Activated naive CD4-positive, alpha-beta T cell treated with anti-CD3 and anti-CD28 coated beads, Interleukin-2, amount 10 ng/mL, durations not matched to agents 7 days and 5 days (primary cell): ENCODE results near the gene SMARCA4.
"Not testable (repeated sequence)": the region's sequence is repeated elsewhere in the genome, so short reads cannot be mapped to it uniquely, and the experiment has no call there.

Experiments used
- CTCF ChIA-PET: fragments of 350-600 bp; sonication (Branson Sonifier 250); formaldehyde crosslinking; loops from one replicate; lab custom pipeline; 2021; ENCODE audit warnings: antibody characterized with exemption; lab: Charles Lee
- DNase-seq: peaks from one replicate; pipeline ENCODE4 v3.0.0-alpha.2; 2020
- H3K27ac Mint-ChIP-seq: one replicate; pipeline ENCODE4 v1.8.0; 2021; ENCODE audit warnings: mild to moderate bottlenecking, moderate library complexity, mixed read lengths
- H3K27me3 Mint-ChIP-seq: one replicate; pipeline ENCODE4 v1.8.0; 2021; ENCODE audit warnings: mild to moderate bottlenecking, mixed read lengths
- H3K36me3 Mint-ChIP-seq: one replicate; pipeline ENCODE4 v1.8.0; 2021; ENCODE audit warnings: mixed read lengths
- H3K4me1 Mint-ChIP-seq: one replicate; pipeline ENCODE4 v1.8.0; 2021; ENCODE audit warnings: mixed read lengths
- H3K4me3 Mint-ChIP-seq: one replicate; pipeline ENCODE4 v1.8.0; 2021; ENCODE audit warnings: mild to moderate bottlenecking, moderate library complexity, mixed read lengths
- H3K9me3 Mint-ChIP-seq: one replicate; pipeline ENCODE4 v1.8.0; 2021; ENCODE audit warnings: mixed read lengths

The SMARCA4 gene

DNA sequence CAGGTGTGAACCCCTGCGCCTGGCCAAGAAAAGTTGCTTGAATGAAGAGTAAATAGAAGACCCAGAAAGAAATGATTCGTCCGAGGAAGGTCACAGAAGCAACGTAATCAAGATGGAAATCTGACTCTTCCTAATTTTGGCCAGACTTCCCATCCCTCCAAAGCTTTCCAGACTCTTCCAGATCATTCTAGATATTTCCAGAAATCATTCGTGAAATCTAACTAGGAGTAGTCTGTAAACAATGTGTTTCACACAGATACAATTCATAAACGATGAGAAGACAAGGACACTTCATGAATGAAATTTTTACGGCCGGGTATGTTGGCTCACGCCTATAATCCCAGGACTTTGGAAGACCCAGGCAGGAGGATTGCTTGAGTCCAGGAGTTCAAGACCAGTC is 119.2 kb downstream of the SMARCA4 start:
- no peak overlapping the region for H3K4me3 Mint-ChIP-seq
- peaks cover 21% of the 10 kb centered on the region for H3K27me3 Mint-ChIP-seq
- no peak for DNase-seq
- CTCF ChIA-PET = interaction anchor here (1.3 kb wide), 1 partner anchor 44 kb away, joined by 4 read pairs; no protein-coding TSS in a partner anchor
- no peaks in the 10 kb centered on the region for H3K36me3 Mint-ChIP-seq
- H3K9me3 Mint-ChIP-seq = no peaks in the 10 kb centered on the region
- H3K4me1 Mint-ChIP-seq = peaks cover 10% of the 10 kb centered on the region
- H3K27ac Mint-ChIP-seq = no peak overlapping the region

DNA sequence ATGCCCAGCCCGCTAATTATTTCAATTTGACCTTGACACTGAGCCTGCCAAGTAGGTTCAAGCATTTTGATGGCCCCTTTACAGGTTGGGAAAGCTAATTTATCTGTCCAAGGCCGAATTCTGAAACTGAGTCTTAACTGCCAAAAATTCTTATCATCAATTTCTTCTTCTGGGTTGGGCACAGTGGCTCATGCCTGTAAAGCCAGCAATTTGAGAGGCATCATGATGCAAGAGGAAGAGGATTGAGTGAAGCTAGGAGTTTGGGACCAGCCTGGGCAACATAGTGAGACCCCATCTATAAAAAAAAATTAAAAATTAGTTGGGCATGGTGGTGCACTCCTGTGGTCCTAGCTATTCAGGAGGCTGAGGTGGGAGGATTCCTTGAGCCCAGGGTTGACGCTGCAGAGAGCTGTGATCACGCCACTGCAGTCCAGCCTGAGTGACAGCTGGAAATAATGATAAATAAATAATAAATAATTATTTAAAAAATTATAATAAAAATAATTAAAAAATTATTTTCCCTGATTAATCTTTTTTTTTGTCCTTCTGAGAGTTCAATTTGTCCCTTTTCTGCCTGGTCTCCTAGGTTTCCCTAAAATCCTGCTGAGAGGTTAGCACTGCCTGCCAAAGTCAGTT is 127.2 kb downstream of the SMARCA4 start:
- Mint-ChIP-seq H3K27me3 (no peaks in the 10 kb centered on the region), H3K4me1 (peaks cover 42% of the 10 kb centered on the region), H3K27ac (peak overlapping the region; percentile 99), H3K36me3 (peaks cover 28% of the 10 kb centered on the region), H3K4me3 (peak overlapping the region; percentile 93), H3K9me3 (no peaks in the 10 kb centered on the region)
- CTCF ChIA-PET = interaction anchor here (1.2 to 1.4 kb wide), 2 partner anchors 38 to 52 kb away, joined by 3 to 5 read pairs; no protein-coding TSS in a partner anchor
- DNase-seq = no peak

DNA sequence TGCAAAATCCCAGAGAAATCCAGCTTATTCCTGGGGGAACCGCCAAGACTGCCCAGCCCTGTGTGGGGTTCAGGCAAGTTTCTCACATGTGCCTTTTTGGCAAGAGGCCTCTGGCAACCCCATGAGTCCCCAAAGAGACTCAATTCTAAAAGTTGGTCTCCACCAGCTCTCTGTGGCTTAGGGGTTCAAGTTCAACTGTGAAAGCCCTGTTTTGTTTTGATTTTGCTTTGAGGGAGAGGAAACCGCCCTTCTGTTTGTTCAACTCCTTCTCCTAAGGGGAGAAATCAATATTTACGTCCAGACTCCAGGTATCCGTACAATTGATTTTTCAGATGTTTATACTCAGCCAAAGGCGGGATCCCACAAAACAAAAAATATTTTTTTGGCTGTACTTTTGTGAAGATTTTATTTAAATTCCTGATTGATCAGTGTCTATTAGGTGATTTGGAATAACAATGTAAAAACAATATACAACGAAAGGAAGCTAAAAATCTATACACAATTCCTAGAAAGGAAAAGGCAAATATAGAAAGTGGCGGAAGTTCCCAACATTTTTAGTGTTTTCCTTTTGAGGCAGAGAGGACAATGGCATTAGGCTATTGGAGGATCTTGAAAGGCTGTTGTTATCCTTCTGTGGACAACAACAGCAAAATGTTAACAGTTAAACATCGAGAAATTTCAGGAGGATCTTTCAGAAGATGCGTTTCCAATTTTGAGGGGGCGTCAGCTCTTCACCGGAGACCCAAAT is 127.8 kb downstream of the SMARCA4 start:
- no peaks in the 10 kb centered on the region for H3K9me3 Mint-ChIP-seq
- peaks cover 48% of the 10 kb centered on the region for H3K4me1 Mint-ChIP-seq
- H3K4me3 Mint-ChIP-seq = peak overlapping the region; percentile 93
- H3K27me3 Mint-ChIP-seq = no peaks in the 10 kb centered on the region
- CTCF ChIA-PET = interaction anchor here (1.0 to 1.2 kb wide), 3 partner anchors 53 to 685 kb away, joined by 3 to 5 read pairs (median 4); no protein-coding TSS in a partner anchor
- peaks cover 33% of the 10 kb centered on the region for H3K36me3 Mint-ChIP-seq
- H3K27ac Mint-ChIP-seq = peak overlapping the region; percentile 99
- no peak for DNase-seq

DNA sequence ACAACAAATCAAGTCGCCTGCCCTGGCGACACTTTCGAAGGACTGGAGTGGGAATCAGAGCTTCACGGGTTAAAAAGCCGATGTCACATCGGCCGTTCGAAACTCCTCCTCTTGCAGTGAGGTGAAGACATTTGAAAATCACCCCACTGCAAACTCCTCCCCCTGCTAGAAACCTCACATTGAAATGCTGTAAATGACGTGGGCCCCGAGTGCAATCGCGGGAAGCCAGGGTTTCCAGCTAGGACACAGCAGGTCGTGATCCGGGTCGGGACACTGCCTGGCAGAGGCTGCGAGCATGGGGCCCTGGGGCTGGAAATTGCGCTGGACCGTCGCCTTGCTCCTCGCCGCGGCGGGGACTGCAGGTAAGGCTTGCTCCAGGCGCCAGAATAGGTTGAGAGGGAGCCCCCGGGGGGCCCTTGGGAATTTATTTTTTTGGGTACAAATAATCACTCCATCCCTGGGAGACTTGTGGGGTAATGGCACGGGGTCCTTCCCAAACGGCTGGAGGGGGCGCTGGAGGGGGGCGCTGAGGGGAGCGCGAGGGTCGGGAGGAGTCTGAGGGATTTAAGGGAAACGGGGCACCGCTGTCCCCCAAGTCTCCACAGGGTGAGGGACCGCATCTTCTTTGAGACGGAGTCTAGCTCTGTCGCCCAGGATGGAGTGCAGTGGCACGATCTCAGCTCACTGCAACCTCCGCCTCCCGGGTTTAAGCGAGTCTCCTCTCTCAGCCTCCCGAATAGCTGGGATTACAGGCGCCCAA is 128.6 kb downstream of the SMARCA4 start, which contains the start of gene LDLR:
TSS of gene LDLR (plus strand) at position 210 of the 760 bp plus-strand sequence. CDS start at position 296, 86 bp downstream.
- Mint-ChIP-seq H3K27me3 (no peaks in the 10 kb centered on the region), H3K4me1 (peaks cover 49% of the 10 kb centered on the region), H3K4me3 (peak within 1 kb of the TSS; percentile 93), H3K27ac (peak within 1 kb of the TSS; percentile 99), H3K9me3 (no peaks in the 10 kb centered on the region), H3K36me3 (peaks cover 37% of the 10 kb centered on the region)
- CTCF ChIA-PET = interaction anchor here (1.0 to 1.2 kb wide), 2 partner anchors 54 to 686 kb away, joined by 3 to 4 read pairs; no protein-coding TSS in a partner anchor
- DNase-seq = peak; percentile 93

DNA sequence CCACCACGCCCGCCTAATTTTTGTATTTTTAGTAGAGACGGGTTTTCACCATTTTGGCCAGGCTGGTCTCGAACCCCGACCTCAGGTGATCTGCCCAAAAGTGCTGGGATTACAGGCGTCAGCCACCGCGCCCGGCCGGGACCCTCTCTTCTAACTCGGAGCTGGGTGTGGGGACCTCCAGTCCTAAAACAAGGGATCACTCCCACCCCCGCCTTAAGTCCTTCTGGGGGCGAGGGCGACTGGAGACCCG is 129.1 kb downstream of the SMARCA4 start:
- Mint-ChIP-seq H3K4me3 (peak overlapping the region; percentile 93), H3K27ac (peak overlapping the region; percentile 99), H3K36me3 (peaks cover 42% of the 10 kb centered on the region), H3K4me1 (peaks cover 52% of the 10 kb centered on the region)
- CTCF ChIA-PET, H3K9me3 Mint-ChIP-seq, DNase-seq, H3K27me3 Mint-ChIP-seq: not testable (repeated sequence)

DNA sequence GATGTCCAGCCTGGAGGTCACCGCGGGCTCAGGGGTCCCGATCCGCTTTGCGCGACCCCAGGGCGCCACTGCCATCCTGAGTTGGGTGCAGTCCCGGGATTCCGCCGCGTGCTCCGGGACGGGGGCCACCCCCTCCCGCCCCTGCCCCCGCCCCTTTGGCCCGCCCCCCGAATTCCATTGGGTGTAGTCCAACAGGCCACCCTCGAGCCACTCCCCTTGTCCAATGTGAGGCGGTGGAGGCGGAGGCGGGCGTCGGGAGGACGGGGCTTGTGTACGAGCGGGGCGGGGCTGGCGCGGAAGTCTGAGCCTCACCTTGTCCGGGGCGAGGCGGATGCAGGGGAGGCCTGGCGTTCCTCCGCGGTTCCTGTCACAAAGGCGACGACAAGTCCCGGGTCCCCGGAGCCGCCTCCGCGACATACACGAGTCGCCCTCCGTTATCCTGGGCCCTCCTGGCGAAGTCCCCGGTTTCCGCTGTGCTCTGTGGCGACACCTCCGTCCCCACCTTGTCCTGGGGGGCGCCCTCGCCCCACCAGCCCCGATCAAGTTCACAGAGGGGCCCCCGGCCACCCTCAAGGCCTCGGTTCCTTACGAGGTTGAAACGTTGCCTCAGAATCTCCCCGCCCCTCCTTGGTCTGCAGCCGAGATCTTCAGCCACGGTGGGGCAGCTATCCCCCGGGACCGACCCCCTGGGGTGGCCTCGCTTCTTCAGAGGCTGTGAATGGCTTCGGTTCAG is 129.6 kb downstream of the SMARCA4 start:
- H3K27ac Mint-ChIP-seq = peak overlapping the region; percentile 99
- H3K9me3 Mint-ChIP-seq = no peaks in the 10 kb centered on the region
- peak; percentile 99 for DNase-seq
- H3K36me3 Mint-ChIP-seq = peaks cover 45% of the 10 kb centered on the region
- CTCF ChIA-PET = no interaction called here
- H3K4me3 Mint-ChIP-seq = peak overlapping the region; percentile 93
- H3K4me1 Mint-ChIP-seq = peaks cover 51% of the 10 kb centered on the region
- H3K27me3 Mint-ChIP-seq = no peaks in the 10 kb centered on the region

DNA sequence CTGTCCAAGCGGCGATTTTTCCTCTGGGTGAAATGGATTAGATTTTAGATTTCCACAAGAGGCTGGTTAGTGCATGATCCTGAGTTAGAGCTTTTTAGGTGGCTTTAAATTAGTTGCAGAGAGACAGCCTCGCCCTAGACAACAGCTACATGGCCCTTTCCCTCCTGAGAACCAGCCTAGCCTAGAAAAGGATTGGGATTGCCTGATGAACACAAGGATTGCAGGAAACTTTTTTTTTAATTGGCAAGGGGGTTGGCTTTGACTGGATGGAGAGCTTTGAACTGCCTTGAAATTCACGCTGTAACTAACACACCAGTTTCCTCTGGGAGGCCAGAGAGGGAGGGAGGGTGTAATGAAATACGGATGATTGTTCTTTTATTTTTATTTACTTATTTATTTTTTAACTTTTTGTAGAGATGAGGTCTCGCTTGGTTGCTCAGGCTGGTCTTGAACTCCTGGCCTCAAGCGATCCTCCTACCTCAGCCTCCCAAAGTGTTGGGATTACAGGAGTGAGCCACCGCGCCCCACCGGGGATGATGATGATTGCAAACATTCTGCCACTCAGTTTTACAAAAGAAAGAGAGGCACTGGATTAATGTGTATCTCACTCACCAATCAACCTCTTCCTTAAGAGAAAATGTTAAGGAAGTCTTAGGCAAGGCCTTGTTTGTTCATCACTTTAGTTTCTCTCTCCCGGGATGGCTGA is 130.3 kb downstream of the SMARCA4 start:
- Mint-ChIP-seq H3K4me3 (peak overlapping the region; percentile 93), H3K9me3 (no peaks in the 10 kb centered on the region), H3K27ac (peak overlapping the region; percentile 99), H3K36me3 (peaks cover 52% of the 10 kb centered on the region), H3K27me3 (no peaks in the 10 kb centered on the region), H3K4me1 (peaks cover 55% of the 10 kb centered on the region)
- CTCF ChIA-PET = no interaction called here
- no peak for DNase-seq

DNA sequence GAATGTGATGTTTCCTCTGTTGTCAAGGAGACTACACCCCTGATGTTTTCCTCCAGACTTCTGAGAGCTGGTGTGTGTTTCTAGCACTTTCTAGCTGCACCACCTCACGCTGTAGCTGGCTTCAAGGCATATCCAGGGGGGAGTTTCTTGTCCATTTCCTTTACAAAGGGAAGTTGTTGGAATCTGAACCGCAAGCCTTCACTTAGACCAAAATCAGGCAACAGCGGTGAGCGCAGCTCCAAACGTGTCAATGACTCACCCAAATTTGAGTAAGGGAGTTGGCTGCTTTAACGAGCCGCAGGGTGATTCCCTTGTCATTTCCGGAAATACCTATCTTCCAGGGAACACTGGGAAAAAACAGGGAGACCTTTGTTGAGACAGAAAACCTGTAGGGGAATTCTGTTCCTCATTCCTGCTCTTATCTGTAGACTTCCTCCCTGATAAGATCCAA is 130.9 kb downstream of the SMARCA4 start:
- Mint-ChIP-seq H3K27ac (peak overlapping the region; percentile 99), H3K4me1 (peaks cover 61% of the 10 kb centered on the region), H3K4me3 (peak overlapping the region; percentile 93), H3K36me3 (peaks cover 58% of the 10 kb centered on the region), H3K9me3 (no peaks in the 10 kb centered on the region), H3K27me3 (no peaks in the 10 kb centered on the region)
- DNase-seq = peak; percentile 61
- CTCF ChIA-PET = no interaction called here

DNA sequence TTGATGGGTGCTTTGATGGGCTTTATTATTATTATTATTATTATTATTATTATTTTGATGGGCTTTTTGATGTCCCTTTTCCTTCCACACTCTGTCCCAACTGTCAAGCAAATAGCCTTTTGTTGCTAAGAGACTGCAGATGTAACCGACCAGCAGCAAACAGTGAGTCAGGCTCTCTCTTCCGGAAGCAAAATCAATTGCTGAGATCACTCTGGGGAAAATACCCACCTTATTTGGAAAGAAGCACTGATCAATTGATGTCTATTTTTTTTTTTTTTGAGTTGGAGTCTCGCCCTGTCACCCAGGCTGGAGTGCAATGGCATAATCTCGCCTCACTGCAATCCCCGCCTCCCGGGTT is 131.3 kb downstream of the SMARCA4 start:
- Mint-ChIP-seq H3K36me3 (peaks cover 60% of the 10 kb centered on the region), H3K27me3 (no peaks in the 10 kb centered on the region), H3K4me3 (peak overlapping the region; percentile 93), H3K9me3 (no peaks in the 10 kb centered on the region), H3K27ac (peak overlapping the region; percentile 99), H3K4me1 (peaks cover 64% of the 10 kb centered on the region)
- CTCF ChIA-PET = no interaction called here
- DNase-seq = peak; percentile 50

DNA sequence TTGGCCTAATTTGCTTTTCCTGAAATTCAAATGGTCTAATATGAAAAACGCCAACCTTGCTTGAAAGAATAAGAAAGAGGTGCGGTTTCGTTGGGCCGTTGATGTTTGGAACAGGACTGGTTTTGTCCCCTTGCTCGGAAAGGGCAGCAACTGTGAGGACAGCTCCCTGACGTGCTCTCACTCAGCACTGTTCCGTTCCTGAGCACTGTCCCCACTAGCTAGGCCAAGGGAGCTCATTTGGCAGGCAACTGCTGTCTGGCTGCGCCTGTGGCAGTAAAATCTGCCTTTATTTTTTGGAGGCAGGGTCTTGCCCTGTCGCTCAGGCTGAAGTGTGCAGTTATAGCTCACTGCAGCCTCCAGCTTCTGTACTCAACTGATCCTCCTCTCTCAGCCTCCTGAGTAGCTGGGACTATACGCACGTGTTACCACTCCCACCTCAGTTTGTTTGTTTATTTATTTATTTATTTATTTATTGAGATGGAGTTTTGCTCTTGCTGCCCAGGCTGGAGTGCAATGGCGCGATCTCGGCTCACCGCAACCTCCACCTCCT is 132.9 kb downstream of the SMARCA4 start:
- CTCF ChIA-PET = interaction anchor here (0.6 to 3.1 kb wide), 3 partner anchors 32 to 153 kb away, joined by 3 to 15 read pairs (median 4); no protein-coding TSS in a partner anchor
- Mint-ChIP-seq H3K4me3 (peak overlapping the region; percentile 93), H3K27me3 (no peaks in the 10 kb centered on the region), H3K27ac (peak overlapping the region; percentile 99), H3K36me3 (peaks cover 65% of the 10 kb centered on the region), H3K9me3 (no peaks in the 10 kb centered on the region), H3K4me1 (peaks cover 68% of the 10 kb centered on the region)
- DNase-seq = no peak

DNA sequence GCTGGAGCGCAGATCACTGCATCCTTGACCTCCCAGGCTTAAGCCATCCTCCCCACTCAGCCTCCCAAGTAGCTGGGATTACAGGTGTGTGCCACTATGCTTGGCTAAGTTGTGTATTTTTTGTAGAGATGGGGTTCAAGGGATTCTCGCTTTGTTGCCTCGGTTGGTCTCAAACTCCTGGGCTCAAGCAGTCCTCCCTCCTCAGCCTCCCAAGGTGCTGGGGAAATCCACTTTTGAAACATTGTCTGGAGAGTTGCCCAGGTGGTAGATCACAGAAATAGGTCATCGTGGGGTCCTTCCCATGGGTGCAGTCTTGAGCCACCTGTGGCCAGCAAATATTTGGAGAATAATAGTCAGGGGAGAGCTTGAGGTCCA is 133.7 kb downstream of the SMARCA4 start:
- Mint-ChIP-seq H3K27me3 (no peaks in the 10 kb centered on the region), H3K36me3 (peaks cover 68% of the 10 kb centered on the region)

DNA sequence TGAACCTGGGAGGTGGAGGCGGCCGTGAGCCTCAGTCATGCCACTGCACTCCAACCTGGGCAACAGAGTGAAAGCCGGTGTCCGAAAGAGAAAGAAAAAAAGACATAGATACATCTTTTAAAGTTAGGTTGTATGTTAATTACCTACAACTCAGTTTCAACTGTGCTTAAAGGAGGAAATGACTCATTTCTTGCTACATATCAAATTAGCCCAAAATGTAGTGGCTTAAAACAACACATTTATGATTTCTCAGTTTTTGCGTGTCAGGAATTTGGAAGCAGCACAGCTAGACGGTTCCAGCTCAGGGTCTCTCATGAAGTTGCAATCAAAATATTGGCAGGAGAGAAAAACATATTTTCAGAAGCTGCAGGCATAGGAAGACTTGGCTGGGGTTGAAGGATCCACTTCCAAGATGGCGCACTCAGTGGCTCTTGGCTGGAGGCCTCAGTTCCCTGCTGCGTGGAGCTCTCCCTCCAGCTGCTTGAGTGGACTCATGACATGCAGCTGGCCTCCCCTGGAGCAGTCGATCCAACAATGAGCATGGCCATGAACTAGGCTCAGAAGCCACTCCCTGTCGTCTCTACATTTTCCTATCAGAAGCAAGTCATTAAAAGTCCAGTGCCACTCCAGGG is 135.5 kb downstream of the SMARCA4 start:
- no peaks in the 10 kb centered on the region for H3K9me3 Mint-ChIP-seq
- peaks cover 76% of the 10 kb centered on the region for H3K36me3 Mint-ChIP-seq
- peak overlapping the region; percentile 57 for H3K4me3 Mint-ChIP-seq
- H3K27me3 Mint-ChIP-seq = no peaks in the 10 kb centered on the region
- CTCF ChIA-PET = interaction anchor here (1.5 kb wide), 1 partner anchor 60 kb away, joined by 6 read pairs; no protein-coding TSS in a partner anchor
- peak; percentile 63 for DNase-seq
- H3K27ac Mint-ChIP-seq = peak overlapping the region; percentile 99
- H3K4me1 Mint-ChIP-seq = peaks cover 75% of the 10 kb centered on the region

More for the DNA sequence above, 133.7 kb downstream of the SMARCA4 start:
- Mint-ChIP-seq H3K9me3 (no peaks in the 10 kb centered on the region), H3K27ac (peak overlapping the region; percentile 99), H3K4me1 (peaks cover 68% of the 10 kb centered on the region), H3K4me3 (peak overlapping the region; percentile 57)
- CTCF ChIA-PET = interaction anchor here (1.5 to 3.1 kb wide), 2 partner anchors 59 to 158 kb away, joined by 5 to 15 read pairs; no protein-coding TSS in a partner anchor
- no peak for DNase-seq
